CD4-positive, alpha-beta T cell treated with Interferon alpha-2 for 1 hour (primary cell): Measurements from ENCODE around the gene ALOX5.
"Not testable (repeated sequence)": the region's sequence is repeated elsewhere in the genome, so short reads cannot be mapped to it uniquely, and the experiment has no call there.

Experiments used
- DNase-seq, 2 donors: peaks; one replicate each; pipeline ENCODE4 v3.0.0-alpha.2; 2020 to 2022

Gene ALOX5

DNA sequence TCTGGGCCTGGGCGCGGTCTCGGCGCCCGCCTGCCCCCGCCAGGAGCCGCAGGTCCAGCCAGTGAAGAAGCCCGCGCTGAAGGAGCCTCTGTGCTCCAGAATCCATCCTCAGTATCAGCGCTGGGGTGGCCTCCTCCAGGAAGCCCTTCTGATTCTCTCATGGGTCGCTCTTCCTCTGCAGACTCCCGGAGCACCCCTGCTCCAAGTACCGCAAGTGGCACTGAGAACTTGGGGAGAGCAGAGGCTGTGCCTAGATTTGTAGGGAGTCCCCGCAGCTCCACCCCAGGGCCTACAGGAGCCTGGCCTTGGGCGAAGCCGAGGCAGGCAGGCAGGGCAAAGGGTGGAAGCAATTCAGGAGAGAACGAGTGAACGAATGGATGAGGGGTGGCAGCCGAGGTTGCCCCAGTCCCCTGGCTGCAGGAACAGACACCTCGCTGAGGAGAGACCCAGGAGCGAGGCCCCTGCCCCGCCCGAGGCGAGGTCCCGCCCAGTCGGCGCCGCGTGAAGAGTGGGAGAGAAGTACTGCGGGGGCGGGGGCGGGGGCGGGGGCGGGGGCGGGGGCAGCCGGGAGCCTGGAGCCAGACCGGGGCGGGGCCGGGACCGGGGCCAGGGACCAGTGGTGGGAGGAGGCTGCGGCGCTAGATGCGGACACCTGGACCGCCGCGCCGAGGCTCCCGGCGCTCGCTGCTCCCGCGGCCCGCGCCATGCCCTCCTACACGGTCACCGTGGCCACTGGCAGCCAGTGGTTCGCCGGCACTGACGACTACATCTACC is at the start of gene ALOX5:
Gene ALOX5 (plus strand): TSS at position 641 of the 774 bp plus-strand sequence. CDS start 64 bp downstream, at position 705.
- DNase-seq, result peak; percentile 40 to 54

DNA sequence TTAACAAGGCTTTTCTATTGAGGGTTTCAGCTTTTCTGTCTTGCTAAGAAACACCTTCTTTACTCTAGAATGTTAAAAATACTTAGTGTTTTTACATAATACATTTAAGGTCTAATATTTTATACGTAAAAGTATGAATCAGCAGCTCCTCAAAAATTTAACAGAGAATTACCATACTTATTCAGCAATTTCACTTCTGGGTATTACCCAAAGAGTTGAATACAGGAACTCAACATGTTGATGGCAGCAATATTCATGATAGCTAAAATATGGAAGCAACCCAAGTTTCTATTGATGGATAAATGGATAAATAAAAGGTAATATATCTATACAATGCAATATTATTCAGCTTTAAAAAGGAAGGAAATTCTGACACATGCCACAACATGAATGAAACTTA is 48.9 kb upstream of the ALOX5 start:
- no peak for DNase-seq

DNA sequence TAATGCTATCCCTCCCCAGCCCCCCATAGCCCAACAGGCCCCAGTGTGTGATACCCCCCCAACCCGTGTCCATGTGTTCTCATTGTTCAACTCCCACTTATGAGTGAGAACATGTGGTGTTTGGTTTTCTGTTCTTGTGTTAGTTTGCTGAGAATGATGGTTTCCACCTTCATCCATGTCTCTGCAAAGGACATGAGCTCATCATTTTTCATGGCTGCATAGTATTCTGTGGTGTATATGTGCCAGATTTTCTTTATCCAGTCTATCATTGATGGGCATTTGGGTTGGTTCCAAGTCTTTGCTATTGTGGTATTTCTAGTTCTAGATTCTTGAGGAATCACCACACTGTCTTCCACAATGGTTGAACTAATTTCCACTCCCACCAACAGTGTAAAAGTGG is 47.2 kb upstream of the ALOX5 start:
- DNase-seq, result not testable (repeated sequence)

DNA sequence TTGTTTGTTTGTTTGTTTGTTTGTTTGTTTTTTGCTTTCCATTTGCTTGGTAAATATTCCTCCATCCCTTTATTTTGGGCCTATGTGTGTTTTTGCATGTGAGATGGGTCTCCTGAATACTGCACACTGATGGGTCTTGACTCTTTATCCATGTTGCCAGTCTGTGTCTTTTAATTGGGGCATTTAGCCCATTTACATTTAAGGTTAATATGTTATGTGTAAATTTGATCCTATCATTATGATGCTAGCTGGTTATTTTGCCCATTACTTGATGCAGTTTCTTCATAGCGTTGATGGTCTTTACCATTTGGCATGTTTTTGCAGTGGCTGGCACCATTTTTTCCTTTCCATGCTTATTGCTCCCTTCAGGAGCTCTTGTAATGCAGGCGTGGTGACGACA is 42.2 kb upstream of the ALOX5 start:
- not testable (repeated sequence) for DNase-seq

DNA sequence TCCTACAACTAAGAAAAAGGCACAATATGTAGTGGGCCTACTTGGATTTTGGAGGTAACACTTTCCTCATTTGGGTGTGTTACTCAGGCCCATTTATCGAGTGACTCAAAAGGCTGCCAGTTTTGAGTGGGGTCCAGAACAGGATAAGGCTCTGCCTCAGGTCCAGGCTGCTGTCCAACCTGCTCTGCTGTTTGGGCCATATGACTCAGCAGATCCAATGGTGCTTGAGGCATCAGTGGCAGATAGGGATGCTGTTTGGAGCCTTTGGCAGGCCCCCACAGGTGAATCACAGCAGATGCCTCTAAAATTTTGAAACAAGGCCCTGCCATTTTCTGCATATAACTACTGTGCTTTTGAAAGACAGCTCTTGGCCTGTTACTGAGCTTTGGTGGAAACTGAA is 34.1 kb upstream of the ALOX5 start:
- DNase-seq, result no peak

DNA sequence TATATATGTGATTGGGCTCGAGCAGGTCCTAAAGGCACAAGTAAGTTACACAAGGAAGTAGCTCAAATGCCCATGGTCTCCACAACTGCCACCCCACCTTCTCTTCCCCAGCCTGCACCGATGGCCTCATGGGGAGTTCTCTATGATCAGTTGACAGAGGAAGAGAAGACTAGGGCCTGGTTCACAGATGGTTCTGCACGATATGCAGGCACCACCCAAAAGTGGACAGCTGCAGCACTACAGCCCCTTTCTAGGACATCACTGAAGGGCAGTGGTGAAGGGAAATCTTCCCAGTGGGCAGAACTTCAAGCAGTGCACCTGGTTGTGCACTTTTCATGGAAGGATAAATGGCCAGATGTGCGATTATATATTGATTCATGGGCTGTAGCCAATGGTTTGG is 33.6 kb upstream of the ALOX5 start:
- not testable (repeated sequence) for DNase-seq

DNA sequence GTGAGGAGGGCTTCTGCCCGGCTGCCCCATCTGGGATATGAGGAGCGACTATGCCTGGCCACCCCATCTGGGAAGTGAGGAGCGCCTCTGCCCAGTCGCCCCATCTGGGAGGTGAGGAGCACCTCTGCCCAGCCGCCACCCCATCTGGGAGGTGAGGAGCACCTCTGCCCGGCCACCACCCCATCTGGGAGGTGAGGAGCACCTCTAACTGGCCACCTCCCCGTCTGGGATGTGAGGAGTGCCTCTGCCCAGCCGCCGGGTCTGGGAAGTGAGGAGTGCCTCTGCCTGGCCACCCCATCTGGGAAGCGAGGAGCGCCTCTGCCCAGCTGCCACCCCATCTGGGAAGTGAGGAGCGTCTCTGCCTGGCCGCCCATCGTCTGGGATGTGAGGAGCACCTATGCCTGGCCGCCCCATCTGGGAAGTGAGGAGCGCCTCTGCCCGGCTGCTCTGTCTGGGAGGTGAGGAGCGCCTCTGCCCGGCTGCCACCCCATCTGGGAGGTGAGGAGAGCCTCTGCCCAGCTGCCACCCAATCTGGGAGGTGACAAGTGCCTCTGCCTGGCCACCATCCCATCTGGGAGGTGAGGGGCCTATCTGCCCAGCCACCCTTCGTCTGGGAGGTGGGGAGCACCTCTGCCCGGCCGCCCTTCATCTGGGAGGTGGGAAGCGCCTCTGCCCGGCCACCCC is 27.2 kb upstream of the ALOX5 start:
- DNase-seq, result not testable (repeated sequence)

DNA sequence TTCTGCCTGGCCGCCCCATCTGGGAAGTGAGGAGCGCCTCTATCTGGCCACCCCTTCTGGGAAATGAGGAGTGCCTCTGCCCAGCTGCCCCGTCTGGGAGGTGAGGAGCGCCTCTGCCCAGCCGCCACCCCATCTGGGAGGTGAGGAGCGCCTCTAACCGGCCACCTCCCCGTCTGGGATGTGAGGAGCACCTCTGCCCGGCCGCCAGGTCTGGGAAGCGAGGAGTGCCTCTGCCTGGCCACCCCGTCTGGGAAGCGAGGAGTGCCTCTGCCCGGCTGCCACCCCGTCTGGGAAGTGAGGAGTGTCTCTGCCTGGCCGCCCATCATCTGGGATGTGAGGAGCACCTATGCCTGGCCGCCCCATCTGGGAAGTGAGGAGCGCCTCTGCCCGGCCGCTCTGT is 26.6 kb upstream of the ALOX5 start:
- not testable (repeated sequence) for DNase-seq

DNA sequence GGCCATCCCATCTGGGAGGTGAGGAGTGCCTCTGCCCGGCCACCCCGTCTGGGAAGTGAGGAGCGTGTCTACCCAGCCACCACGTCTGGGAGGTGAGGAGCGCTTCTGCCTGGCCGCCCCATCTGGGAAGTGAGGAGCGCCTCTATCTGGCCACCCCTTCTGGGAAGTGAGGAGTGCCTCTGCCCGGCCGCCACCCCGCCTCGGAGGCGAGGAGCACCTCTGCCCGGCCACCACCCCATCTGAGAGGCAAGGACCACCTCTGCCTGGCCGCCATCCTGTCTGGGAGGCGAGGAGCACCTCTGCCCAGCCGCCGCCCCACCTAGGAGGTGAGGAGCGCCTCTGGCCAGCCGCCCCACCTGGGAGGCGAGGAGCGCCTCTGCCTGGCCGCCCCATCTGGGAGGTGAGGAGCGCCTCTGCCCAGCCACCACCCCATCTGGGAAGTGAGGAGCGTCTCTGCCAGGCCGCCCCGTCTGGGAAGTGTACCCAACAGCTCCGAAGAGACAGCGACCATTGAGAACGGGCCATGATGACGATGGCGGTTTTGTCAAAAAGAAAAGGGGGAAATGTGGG is 25.7 kb upstream of the ALOX5 start:
- DNase-seq, result not testable (repeated sequence)

DNA sequence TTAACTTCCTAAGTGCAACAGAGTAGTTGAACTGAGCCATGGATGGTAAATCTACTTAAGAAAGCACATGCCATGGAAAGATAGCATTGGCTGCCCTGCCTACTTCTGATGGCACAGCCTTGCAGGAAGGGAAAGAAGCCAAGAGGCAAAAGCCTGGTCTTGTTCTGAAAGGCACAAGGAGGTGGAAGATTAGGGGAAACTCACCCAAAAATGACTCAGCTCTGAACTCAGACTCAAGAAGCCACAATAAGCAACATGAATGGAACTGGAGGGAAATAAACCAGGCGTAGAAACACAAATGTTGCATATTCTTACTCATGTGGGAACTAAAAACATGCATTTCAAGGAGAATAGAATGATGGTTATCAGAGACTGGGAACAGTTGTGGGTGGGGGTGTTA is 20.8 kb upstream of the ALOX5 start:
- no peak for DNase-seq

DNA sequence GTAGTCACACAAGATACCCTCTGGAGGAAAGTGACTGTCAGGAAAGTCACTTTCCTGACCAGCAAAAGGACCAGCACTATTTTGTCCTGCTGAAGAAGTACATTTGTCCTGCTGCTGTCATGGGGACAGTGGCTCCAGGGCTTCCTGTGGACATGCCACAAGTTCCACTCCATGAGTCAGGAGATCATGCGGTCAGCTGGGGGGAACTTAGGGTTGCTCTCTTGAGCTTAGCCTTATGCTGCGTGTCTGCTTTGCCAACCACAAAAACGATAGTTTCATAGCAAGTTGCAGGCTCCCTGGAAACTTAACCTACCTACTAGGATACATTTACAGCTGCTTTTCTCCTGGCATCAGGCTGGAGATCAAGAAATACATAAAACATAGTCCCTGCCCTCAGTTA is 19.8 kb upstream of the ALOX5 start:
- peak in 1 of 2 donors; percentile 35 for DNase-seq

DNA sequence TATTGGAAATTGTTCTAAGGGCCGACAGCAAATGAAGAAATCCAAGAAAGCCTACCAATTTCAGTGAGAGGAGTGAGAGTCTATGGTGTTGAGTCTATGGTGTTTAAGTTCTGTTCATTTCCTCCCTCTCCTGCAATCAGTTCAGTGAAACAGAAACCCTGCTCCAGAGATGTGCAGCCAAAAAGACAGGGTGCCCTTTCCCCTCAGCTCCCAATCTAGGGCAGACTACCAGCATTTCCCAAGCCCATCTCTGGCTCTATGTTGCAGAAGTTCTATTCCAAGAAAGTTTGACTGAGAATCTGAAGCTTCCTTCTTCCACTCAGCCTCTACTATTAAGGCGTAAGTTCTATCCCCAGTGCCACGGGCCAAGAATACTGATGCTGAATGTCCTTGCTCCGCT is 18.5 kb upstream of the ALOX5 start:
- no peak for DNase-seq

DNA sequence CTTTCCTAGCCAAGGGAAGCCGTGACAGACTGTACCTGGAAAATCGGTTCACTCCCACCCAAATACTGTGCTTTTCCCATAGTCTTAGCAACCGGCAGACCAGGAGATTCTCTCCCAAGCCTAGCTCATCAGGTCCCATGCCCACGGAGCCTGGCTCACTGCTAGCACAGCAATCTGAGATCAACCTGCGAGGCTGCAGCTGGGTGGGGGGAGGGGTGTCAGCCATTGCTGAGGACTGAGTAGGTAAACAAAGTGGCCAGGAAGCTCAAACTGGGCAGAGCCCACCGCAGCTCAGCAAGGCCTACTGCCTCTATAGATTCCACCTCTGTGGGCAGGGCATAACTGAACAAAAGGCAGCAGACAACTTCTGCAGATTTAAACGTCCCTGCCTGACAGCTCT is 15.1 kb upstream of the ALOX5 start:
- not testable (repeated sequence) for DNase-seq

DNA sequence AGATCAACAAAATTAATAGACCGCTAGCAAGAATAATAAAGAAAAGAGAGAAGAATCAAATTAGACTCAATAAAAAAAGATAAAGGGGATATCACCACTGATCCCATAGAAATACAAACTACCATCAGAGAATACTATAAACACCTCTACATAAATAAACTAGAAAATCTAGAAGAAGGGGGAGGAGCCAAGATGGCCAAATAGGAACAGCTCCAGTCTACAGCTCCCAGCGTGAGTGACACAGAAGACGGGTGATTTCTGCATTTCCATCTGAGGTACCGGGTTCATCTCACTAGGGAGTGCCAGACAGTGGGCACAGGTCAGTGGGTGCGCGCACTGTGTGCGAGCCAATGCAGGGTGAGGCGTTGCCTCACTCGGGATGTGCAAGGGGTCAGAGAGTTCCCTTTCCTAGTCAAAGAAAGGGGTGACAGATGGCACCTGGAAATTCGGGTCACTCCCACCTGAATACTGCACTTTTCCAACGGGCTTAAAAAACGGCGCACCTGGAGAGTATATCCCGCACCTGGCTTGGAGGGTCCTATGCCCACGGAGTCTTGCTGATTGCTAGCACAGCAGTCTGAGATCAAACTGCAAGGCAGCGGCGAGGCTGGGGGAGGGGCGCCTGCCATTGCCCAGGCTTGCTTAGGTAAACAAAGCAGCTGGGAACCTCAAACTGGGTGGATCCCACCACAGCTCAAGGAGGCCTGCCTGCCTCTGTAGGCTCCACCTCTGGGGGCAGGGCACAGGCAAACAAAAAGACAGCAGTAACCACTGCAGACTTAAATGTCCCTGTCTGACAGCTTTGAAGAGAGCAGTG is 11.8 kb upstream of the ALOX5 start:
- DNase-seq, result peak in 1 of 2 donors; percentile 28

DNA sequence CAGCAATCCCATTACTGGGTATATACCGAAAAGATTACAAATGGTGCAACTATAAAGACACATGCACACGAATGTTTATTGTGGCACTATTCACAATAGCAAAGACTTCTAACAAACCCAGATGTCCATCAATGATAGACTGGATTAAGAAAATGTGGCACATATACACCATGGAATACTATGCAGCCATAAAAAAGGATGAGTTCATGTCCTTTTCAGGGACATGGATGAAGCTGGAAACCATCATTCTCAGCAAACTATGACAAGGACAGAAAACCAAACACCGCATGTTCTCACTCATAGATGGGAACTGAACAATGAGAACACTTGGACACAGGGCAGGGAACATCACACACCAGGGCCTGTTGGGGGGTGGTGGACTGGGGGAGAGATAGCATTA is 6.4 kb upstream of the ALOX5 start:
- not testable (repeated sequence) for DNase-seq

DNA sequence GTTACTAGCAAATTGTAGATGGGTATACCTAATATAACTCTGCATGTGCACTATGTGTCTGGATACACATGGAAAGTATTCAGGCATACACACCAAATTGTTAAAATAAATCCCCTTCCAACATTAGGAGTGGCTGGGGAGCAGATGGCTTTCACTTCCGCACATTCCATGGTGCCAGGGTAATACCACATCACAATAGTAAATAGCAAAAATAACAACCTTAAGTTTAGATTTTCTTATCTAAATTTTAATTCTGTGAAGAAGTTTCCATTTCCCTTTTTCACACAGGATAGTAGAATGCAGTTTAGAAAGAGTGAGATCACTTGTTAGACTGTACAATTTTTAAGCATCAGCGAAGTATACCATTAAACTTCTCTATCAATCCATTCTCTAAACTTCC is 5.8 kb upstream of the ALOX5 start:
- no peak for DNase-seq

DNA sequence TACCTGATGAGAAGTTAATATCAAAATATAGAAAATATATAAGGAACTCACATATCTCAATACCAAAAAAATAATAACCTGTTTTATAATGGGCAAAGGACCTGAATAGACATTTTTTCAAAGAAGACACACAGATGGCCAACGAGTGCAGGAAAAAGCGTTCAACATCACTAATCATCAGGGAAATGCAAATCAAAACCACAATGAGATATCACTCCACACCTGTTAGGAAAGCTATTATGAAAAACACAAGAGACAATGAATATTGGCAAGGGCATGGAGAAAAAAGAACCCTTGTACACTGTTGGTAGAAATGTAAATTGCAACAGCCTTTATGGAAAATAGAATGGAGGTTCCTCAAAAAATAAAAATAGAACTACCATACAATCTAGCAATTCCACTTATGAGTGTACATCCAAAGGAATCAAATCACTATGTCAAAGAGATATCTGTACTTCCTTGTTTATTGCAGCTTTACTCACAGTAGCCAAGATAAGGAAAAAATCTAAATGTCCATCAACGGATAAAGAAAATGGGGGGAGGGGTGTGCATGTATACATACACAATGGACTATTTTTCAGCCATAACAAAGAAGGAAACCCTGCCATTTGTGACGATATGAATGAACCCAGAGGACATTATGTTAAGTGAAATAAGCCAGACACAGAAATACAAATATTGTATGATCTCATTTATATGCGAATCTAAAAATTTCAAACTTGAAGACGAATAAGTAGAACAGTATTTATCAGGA is 3.6 kb upstream of the ALOX5 start:
- DNase-seq, result no peak

DNA sequence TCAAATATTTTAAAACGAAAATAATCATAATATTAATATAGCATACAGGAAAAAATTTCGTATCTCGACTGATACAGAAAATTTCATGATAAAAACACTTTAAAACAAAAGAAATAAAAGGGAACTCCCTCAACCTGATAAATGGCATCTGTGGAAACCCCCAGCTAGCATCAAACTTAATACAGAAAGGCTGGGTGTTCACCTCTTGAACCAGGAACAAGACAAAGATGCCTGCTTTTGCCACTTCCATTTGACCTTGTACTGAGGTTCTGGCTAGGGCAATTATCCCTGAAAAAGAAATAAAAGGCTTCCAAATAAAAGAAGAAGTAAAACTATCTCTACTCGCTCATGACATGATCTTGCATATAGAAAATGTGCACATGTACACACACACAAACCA is 2.5 kb upstream of the ALOX5 start:
- DNase-seq, result no peak

DNA sequence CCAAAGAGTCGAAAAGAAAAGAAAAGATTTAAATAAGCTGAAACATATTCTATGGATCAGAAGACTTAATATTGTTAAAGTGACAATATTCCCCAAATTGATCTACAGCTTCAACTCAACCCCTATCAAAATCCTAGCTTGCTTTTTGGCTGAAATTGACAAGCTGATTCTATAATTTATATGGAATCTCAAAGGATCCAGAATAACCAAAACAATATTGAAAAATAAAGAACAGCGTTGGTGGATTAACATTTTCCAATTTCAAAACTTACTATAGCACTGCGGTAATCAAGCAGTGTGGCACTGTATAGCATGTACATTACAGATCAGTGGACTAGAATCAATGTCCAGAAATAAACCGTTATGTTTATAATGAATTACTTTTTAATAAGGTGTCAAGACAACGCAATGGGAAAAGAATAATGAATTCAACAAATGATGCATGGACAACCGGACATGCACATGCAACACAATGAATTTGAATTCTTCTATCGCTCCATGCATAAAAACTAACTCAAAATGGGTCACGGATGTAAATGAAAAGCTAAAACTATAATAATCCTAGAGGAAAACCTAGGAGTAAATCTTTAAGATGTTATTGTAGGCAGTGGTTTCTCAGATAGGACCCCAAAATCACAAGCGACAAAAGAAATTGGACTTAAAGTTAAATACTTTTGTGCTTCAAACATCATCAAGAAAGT is 1.6 kb upstream of the ALOX5 start:
- no peak for DNase-seq

DNA sequence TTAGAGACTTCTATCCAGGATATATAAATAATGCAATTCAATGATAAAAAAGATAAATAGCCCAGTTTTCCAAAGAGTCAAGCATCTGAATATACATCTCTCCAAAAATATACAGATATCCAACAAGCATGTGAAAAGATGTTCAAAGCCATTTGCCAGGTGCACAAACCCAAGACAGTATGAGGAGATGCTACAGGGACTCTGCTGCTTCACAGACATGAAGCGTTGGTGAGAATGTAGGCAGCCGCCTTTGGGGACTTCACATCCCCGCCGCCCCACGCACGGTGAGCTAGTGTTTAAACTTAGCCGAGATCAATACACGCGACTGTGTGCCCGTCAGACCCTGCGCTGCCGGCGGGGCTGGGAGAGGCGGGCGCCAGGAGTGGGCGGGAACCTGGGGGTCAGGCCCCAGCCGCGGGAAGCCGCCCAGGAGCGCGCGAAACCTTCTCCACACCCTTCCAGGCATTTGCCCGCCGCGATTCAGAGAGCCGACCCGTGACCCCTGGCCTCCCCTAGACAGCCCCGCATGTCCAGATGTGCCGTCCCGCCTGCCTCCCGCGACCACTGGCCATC is 927 bp upstream of the ALOX5 start:
- DNase-seq, result peak in 1 of 2 donors; percentile 39

DNA sequence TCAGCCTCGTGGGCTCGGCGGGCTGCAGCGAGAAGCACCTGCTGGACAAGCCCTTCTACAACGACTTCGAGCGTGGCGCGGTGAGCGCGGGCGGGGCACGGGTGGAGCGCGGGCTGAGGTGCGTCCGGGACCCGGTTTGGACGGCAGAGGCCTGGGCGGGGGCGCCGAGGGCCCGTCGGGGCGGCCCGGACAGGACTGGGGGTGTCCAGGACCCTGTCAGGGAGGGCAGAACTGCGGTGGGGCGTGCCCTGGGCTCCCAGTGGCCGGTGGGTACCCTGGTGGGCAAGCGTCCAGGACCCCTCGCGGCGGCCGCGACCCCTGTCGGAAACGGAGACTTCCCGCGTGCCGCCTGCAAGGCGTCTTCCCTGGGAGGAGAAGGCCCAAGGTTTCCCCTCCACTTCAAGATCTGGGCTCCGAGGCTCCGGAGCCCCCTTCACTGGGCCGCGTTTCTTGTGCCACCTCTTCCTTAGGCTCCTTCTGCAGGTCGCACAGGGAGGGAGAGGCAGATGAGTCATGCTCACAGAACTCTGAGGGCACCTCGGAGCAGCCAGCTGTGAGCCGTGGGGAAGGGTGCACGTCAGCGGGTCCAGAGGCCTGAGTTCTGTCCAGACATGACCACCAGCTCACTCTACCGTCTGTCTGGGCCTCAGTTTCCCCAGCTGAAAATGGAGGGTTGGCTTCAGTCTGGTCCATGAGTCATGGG is 485 bp downstream of the ALOX5 start:
- DNase-seq, result no peak
